NT2/D1 (cell line): ENCODE data around the gene HOXA4.

ENCODE experiments used
- SUZ12 ChIP-seq: IDR thresholded peaks from 2 replicates; pipeline ENCODE4 v1.6.1; 2011; ENCODE audit not compliant: insufficient read length, insufficient read depth; ENCODE audit errors: extremely low read depth
- YY1 ChIP-seq: IDR thresholded peaks from 2 replicates; pipeline ENCODE4 v1.6.1; 2011; ENCODE audit not compliant: insufficient read length, insufficient read depth
- ZNF274 ChIP-seq: IDR thresholded peaks from 2 replicates; pipeline ENCODE4 v1.6.1; 2011; ENCODE audit warnings: mild to moderate bottlenecking, low read depth, low read length

DNA sequence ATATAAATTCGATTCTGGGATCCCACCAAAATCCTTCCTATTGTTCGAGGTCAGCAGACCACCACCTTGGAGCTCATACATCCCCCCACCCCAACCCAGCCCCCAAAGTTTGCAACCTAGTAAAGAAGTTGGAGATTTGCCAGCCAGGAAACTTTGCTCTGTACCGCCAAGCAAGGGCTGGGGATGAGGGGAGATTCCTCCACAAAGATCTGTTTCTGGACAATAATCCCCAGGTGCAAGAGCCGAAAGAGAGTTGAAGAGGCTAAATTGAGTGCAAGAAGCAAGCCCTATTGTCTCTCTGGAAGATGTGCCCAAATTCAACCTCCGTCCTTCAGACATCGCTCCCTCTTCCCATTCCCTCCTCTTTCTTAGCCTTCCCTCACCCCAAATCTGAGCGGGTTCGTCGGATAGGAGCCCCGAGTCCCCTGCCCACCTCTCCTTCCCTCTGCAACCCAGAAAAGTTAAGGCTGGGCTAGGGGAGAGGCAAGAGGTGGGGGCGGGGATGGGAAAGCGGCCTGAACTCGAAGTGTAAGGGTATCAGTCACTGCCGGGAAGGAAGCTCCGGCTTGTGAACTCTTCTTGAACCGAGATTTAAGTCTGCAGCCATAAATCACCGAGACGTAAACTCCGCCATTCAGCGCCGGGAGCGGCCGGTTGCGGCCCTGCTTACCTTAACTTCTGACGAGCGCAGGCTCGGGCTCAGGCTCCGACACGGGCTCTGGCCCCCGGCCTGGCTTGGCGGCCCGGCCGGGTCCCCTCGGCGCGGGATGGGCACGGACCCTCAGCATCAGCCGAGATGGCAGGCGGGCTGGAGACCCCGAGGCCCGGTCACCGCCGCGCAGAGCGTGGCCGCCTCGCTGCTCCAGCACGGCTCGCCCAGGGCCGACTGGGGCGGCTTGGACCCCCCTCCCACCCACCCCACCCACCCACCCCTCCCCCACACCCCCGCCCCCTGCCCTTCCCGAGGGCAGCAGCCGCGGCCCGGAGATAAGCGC, 17.3 kb downstream of the HOXA4 start:
- TF ChIP-seq ZNF274 = no peak
- no peak for TF ChIP-seq YY1
- TF ChIP-seq SUZ12 = no peak
